GM12892 (cell line): ENCODE measurements around the gene GLT6D1.
"Not testable (repeated sequence)": the region's sequence is repeated elsewhere in the genome, so short reads cannot be mapped to it uniquely, and the experiment has no call there.

Experiments
- POLR2A ChIP-seq: IDR thresholded peaks from 2 replicates; pipeline ENCODE4 v1.6.1; 2011; ENCODE audit warnings: low read depth, low read length, control low read depth
- POLR2AphosphoS5 ChIP-seq: IDR thresholded peaks from 2 replicates; pipeline ENCODE4 v1.6.1; 2011; ENCODE audit warnings: low read depth, low read length, control low read depth

DNA sequence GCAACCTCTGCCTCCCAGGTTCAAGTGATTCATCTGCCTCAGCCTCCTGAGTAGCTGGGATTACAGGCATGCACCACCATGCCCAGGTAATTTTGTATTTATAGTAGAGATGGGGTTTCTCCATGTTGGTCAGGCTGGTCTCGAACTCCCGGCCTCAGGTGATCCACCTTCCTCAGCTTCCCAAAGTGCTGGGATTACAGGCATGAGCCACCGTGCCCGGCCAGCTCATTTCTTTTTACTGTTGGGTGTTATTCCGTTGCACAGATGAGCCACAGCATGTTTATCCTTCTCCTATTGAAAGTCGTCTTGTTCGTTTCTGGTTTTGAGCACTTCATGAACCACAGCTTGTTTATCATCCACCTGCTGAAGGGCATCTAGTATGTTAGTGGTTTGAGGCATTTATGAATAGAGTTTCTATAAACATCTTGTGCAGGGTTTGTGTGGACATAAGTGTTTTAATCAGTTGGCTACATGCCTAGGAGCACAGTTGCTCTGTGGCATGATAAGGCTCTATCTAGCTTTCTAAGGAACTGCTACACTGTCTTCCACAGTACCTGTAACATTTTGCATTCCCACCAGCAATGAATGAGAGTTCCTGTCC, 2.3 kb downstream of the GLT6D1 start:
- not testable (repeated sequence) for TF ChIP-seq POLR2AphosphoS5, POLR2A
